NCI-H128 (cell line): ENCODE results near the gene PGR.
"Not testable (repeated sequence)": the region's sequence is repeated elsewhere in the genome, so short reads cannot be mapped to it uniquely, and the experiment has no call there.

Experiments
- DNase-seq: peaks from one replicate; lab custom pipeline; 2025; ENCODE audit not compliant: unreplicated experiment; lab: John Stamatoyannopoulos, UW

Gene PGR

GRCh38 chr11:101082813-101083212 is 46.8 kb downstream of the PGR start:
- DNase-seq, result no peak

GRCh38 chr11:101063706-101064105 is 65.9 kb downstream of the PGR start:
- DNase-seq, result no peak

- no peak for DNase-seq
Observed at GRCh38 chr11:101061606-101062005, 68.0 kb downstream of the PGR start.

GRCh38 chr11:101059331-101059730 is 70.3 kb downstream of the PGR start:
- no peak for DNase-seq

GRCh38 chr11:101053492-101053891 is 76.1 kb downstream of the PGR start:
- no peak for DNase-seq

DNA sequence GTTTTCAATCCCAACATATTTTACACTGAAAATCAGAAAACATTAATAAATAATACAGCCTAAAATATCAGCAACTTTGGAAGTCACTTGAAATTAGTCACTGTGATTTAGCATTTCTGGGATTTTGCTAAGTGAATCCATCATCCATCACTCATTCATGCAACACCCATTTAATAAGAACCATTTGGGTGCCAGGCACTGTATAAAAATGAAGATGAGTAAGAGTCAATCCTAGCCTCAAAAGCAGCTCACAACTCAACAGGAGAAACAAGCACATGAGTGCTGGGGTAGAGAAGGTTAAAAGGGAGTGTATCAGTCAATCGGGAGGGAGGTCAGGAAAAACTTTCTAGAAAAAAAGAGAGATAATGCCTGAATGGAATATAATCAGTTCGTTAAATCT is 77.9 kb downstream of the PGR start:
- no peak for DNase-seq

GRCh38 chr11:101049813-101050212 is 79.8 kb downstream of the PGR start:
- no peak for DNase-seq

GRCh38 chr11:101049123-101049522 is 80.5 kb downstream of the PGR start:
- no peak for DNase-seq

DNA sequence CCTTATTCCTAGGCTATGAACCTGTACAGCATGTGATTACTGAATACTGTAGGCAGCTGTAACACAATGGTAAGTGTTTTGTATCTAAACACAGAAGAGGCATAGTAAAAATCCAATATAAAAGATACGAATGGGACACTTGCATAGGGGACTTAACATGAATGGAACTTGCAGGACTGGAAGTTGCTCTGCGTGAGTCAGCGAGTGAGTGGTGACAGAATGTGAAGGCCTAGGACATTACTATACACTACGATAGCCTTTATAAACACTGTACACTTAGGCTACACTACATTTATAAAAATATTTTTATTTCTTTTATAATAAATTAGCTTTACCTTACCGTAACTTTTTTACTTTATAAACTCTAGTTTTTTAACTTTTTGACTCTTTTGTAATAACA is 81.1 kb downstream of the PGR start:
- no peak for DNase-seq

GRCh38 chr11:101046947-101047346 is 82.7 kb downstream of the PGR start:
- DNase-seq, result no peak

DNA sequence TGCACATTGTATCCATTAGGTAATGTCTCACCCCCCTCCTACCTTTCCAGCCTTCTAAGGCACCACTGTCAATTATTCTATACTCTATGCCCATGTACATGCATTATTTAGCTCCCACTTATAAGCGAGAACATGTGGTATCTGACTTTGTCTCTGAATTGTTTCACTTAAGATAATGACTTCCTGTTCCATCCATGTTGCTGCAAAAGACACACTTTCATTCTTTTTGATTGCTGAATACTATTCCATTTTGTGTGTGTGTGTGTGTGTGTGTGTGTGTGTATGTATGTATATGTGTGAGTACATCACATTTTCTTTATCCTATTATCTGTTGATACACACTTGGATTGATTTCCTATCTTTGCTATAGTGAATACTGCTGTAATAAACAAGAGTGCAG is 84.2 kb downstream of the PGR start:
- DNase-seq, result no peak

- DNase-seq, result no peak
Observed at GRCh38 chr11:101043940-101044339, 85.7 kb downstream of the PGR start.

GRCh38 chr11:101035872-101036271 is 93.7 kb downstream of the PGR start:
- no peak for DNase-seq

GRCh38 chr11:101034076-101034475 is 95.5 kb downstream of the PGR start:
- DNase-seq, result no peak

GRCh38 chr11:101032991-101033390 is 96.6 kb downstream of the PGR start:
- DNase-seq, result no peak

DNA sequence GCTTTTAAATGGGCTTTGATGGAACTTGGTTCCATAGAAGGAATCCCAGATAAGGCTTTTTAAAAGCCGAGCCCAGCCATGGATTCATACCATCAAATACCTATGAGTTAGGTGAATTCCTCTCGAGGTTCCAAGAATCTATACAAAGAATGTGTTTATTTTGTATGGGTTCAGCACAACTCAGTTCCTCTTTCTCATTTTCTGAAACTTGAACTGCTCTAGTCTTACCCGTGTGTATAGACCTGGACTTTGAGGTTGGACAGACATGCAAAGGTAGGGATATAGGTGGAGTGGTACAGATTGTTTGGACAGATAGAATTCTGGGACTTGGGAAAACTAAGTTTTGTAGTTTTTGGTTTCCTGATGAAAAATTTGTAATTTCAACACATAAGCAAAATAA is 97.9 kb downstream of the PGR start:
- no peak for DNase-seq

GRCh38 chr11:101030692-101031091 is 98.9 kb downstream of the PGR start:
- no peak for DNase-seq

- DNase-seq, result no peak
Observed at GRCh38 chr11:101030015-101030414, 99.6 kb downstream of the PGR start.

DNA sequence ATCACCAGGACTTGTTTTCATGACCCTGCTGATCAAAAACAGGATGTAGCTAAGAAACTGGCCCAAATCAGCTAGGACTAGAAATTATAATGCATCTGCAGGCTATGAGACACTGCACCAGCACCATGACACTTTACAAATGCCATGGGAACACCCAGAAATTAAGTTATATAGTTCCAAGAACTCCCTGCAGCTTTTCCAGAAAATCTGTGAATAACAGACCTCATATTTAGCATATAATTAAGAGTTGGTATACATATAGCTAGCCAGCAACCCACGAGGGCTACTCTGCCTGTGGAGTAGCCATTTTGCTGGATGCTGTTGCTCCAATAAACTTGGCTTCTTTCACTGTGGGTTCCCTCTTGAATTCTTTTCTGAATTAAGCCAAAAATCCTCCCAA is 101.0 kb downstream of the PGR start:
- no peak for DNase-seq

GRCh38 chr11:101022256-101022655 is 107.4 kb downstream of the PGR start:
- DNase-seq, result no peak

- DNase-seq, result no peak
Observed at GRCh38 chr11:101019870-101020269, 109.7 kb downstream of the PGR start.

DNA sequence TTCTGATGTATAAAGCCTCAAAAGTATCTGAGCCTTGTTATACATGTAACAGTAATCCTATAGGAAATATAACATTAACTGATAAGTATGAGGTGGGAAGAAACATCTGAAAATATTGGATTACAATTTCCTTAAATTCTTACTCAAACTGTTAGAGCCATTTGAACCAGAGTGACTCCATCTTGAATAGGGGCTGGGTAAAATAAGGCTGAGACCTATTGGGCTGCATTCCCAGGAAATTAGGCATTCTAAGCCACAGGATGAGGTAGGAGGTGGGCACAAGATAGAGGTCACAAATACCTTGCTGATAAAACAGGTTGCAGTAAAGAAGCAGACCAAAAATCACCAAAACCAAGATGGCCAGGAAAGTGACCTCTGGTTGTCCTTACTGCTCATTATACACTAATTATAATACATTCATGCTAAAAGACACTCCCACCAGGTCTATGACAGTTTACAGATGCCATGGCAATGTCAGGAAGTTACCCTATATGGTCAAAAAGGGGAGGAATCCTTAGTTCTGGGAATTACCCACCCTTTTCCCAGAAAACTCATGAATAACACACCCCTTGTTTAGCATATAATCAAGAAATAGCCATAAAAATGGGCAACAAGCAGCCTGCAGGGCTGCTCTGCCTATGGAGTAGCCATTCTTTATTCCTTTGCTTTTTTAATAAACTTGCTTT is 114.9 kb downstream of the PGR start:
- no peak for DNase-seq

GRCh38 chr11:101013702-101014101 is 115.9 kb downstream of the PGR start:
- not testable (repeated sequence) for DNase-seq
